SK-N-DZ (cell line): ENCODE data around the gene CAPS2.

Experiments
- DNase-seq: peaks from one replicate; pipeline ENCODE4 v3.0.0-alpha.2; 2015; ENCODE audit warnings: low spot score

The CAPS2 gene

DNA sequence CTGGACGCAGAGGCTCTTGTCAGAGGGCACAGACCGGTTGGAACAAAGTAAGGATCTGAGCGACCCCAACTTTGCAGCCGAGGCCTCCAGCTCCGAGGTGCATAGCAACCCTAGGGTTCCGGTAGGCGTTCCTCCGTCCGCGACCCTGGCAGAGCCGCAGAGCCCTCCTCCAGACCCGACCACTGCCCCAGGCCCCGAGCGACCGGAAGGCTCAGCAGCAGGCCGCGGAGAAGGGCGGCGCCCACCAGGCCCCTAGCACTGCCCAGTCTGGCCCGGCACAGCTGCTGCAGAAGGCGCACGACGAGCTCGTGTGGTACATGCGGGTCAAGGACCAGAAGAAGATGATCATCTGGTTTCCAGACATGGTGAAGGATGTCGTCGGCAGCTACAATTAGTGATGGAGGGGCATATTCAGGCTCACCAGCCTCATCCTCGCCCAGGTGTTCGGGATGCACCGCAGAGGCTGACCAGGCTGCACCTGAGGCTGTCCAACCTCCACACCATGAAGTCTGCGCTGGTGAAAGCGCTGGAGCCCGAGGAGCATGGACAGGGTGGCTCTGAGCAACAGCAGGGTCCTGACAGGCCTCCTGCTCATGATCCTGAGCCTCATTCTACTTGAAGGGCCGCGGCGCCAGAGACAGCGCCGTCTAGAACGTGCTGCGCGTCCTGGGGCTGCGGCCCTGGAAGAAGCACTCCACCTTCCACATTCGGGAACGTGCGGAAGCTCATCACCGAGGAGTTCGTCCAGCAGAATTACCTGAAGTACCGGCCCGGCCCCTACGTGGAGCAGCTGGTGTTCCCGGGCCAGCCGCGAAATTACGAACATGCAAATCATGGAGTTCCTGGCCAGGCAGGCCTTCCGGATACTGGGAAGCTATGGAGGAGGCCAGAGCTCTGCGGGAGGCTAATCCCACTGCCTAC, 24.5 kb downstream of the CAPS2 start:
- DNase-seq = no peak

DNA sequence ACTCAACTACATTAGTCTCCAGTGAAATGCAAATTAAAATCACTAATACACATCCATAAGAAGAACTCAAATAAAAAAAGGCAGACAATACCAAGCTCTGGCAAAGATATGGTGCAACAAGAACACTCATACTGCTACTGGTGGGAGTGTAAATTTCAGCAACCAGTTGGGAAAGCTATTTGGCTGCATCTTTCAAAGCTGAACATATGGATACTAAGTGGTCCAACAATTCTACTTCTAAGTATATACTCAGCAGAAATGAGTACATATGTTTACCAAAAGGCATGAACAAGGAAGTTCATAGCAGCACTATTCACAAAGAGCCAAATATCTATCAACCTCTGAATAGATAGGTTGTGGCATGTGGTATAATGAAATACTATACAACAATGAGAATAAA, 27.3 kb downstream of the CAPS2 start:
- no peak for DNase-seq

DNA sequence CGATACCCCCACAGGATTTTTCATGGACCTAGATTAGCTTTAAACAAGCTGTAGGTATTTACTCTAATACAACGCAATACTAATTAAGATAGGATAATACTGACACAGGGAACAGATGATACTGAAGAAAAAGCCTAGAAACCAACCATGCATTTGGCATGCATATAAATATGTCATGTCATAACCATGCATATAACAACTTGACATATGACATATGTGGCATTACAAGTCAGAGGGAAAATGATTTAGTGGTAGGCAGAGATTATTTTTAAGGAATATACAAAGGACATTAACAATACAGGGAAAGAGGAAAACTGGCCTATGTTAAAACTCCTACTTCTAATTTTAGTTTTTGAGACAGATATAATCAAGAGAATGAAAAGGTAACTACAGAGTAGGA, 27.9 kb downstream of the CAPS2 start:
- DNase-seq = no peak

DNA sequence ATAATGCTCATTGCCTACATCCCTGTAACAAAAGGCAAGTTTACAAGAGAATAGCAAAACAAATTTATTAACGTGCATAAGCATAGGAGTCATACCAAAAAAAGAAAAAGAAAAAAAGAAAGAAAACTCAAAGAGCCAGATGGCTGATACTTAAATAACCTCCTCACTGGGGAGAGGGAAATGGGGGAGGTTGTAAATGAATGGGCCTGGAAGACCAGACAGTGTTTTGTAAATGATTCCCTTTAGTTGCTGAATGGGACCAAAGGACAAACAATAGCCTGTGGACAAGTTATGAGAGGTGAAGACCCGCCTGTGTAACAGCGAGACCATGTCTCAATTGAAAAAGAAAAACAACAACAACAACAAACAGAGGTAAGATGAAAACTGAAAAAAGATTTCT, 35.3 kb downstream of the CAPS2 start:
- DNase-seq = no peak

DNA sequence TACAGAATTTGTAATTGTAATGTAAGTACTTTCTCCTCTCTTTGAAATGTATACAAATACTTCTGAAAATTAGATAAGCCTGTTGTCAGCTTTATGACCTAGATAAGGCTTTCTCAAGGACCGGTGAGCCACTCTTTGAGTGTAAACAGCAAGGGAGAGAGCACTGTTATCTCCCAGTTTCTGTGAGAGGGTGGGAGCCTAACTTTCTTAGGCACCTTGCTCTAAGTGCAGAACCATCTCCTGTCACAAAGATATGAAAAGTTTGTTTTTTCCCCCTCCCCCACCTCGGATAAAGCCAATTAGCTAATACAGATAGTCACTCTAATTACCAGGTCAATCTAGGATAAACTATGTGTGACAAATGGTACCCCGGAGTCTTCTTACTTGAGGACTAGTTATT, 35.8 kb downstream of the CAPS2 start:
- DNase-seq = no peak

DNA sequence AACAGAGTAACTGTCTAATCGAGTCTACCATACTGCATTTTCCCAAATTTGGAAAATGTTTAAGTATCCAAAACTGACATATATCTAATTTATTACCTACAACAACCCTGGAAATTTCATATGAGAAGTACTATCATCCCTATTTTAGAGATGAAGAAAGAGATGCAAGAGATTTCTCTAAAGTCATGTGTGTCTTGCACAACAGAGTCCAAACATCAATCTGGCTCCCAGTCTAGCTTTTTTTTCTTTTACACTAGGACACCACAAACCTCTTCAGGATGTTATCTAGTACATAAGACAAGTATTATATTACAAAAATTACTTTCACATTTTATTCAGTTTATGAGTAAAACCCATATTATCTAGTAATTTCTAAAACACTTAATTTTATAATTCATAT, 39.1 kb downstream of the CAPS2 start:
- no peak for DNase-seq

DNA sequence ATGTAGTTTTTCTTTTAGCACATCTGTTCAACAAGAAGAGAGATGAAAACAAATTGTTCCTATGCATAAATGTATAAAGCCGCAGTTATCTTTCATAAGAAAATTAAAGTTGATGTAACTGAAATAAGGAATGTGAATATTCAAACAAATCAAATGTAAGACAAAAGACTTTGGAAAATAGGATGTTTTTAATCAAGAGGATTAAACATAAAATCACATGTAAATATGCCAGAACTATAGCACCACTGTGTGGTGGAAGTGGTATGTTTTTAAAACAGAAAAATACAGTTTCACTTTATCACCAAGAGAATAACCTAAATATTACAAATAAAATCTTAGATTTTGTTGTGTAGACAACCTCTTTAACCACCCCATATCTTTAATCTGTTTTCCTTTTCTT, 40.4 kb downstream of the CAPS2 start:
- no peak for DNase-seq

DNA sequence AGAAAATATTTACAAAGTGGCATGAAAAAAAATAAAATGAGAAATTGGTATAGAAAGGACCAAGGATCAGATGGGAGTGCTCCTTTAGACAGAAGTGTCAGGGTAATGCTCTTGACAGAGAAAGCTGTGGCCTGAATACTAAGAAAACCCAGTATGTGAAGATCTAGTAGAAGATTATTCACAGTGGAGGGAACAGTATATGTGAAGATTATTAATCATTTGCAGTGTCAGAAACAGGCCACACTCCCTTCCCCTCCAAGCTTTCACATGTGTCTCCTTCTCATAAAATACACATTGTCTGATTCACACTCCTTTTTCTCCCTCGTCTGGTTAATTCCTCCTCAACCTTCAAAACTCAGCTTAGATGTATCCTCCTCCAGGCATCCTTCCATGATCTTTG, 41.3 kb downstream of the CAPS2 start:
- no peak for DNase-seq

DNA sequence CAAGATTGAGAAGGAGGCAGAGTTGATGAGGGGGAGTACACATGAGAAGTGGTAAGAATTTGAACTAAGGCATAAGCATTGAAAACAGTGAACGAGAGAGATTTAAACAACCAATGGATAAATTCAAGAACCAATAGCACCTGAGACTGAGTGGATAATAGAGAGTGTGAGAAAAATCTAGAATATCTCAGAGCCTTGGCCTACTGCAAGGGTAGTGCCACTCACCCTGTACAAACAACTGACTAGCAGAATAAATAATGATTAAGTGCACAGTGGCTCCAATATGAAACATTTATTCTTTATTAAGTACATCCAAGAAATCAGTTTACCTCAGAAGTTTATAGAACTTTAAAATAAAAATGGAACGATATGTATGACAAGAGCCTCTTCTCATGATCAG, 54.4 kb downstream of the CAPS2 start:
- DNase-seq = no peak

DNA sequence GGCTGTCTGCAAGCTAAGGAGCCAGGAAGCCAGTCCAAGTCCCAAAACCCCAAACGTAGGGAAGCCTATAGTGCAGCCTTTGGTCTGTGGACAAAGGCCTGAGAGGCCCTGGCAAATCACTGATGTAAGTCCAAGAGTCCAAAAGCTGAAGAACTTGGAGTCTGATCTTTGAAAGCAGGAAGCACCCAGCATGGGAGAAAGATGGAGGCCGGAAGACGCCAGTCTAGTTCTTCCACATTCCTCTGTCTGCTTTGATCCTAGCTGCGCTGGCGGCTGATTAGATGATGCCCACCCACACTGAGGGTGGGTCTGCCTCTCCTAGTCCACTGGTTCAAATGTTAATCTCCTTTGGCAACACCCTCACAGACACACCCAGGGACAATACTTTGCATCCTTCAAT, 58.5 kb downstream of the CAPS2 start:
- no peak for DNase-seq

DNA sequence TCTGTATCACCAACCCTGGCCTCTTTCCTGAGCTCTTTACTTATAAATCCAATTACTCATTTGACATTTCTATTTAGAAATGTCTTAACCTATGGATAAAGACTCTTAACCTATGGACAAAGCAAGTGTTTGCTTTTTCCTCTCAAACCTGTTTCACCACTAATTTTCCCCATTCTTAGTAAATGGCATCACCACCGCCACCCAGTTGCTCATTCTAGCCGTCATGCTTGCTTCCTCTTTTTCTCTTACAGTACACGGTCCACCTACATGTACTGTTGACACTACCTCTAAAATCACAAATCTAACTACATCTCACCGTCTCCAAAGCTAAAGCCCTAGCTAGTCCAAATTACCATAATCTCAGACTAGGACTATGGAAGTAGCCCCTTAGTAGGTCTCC, 60.0 kb downstream of the CAPS2 start:
- DNase-seq = no peak

DNA sequence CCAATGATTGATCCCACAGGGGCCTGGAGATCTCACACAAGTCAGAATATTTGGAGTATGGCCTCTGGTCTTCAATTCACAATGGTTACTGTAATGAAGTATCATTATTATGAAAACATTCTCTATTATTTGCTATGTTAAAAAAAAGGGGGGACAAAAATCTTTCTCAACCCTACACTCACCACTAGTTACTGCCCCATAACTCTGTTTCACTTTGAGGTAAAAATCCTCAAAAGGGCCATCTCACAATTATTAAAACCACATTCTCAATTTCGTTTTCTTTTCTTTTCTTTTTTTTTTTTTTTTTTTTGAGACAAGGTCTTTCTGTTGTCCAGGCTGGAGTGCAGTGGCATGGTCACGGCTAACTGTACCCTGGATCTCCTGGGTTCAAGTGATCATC, 60.9 kb downstream of the CAPS2 start:
- no peak for DNase-seq

DNA sequence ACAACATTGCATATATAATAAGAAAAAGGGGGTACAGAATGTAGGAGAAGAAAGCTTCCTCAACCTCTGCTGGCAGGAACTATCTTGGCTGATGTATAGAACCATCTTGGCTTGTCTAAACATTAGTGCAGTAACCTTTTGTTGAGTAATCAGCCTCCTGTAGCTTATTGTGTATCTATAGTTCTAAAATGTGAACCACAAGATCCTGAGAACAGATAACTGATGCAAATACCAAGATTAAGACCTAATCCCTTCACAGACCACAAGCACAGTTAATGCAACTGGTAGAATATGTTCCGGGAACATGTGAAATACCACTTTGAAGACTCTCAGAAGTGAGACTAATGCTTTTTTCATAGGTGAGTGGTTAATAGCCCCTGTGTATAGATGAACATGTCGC, 69.8 kb downstream of the CAPS2 start:
- no peak for DNase-seq

DNA sequence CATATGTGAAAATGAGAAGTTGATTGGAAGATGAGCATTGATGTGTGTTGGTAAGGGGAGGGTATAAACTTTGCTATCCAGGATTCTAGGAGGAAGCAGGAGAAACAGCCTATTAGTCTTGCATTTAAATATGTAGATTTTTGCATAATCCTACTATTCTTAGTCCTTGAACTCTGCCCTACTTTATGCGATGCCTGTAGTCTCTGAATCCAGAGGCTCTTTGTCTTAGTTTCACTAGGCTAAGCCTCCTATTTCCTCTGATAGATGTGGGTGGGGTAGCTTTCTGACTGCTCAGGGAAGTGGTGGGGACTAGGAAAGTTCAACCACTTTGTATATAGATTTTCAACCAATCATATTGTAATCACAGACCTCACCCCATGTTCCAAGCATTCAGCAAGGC, 71.0 kb downstream of the CAPS2 start:
- no peak for DNase-seq

DNA sequence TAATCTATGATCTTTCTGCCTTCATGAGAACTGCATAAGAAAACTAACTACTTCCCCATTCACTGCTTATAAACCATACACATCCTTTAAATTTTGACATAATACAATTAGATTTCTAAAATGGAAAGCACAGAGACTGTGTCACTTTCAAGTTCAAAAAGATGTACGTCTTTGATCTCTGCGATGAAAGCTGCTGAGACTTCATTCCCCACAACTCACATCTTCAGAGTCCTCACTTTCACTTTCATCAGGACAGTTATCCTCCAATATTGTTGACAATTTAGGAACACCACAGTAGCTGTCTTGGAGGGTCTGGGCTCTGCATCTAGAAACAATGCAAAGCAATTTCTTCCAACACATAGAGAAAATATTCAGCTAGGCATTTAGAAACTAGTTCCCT, 72.6 kb downstream of the CAPS2 start:
- no peak for DNase-seq

DNA sequence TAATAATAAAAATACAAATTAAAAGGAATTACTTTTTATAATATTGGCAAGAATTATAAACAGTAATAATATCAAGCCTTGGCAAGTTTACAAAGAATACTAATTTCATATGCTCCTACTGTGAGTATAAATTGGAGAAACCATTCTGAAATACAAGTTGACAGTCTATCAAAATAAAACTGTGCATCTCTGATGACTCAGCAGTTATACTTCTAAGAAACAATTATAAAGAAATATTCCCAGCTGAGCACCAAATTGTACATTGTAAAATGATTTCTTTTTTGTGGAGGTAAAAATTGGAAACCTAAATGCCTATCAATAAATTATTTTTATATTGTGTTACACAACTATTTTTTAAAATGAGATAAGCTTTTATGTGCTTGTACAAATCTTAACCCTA, 85.0 kb downstream of the CAPS2 start:
- DNase-seq = no peak

DNA sequence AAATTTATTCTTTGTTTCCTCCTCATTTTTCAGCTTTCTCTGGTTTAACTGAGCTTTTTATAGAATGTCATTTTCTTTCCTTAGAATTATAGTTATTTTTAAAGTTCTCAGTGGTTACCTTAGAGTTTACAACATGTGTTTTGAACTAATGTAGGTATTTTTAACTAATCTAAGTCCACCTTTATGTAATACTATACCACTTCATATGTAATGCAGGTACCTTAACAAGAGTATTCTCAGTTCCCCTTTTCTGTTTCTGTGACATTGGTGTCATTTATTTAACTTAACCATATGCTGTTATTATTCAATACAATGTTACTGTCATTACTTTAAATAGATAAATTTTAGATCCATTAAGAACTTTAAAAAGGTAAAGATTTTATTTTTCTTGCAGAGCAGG, 90.1 kb downstream of the CAPS2 start:
- no peak for DNase-seq

DNA sequence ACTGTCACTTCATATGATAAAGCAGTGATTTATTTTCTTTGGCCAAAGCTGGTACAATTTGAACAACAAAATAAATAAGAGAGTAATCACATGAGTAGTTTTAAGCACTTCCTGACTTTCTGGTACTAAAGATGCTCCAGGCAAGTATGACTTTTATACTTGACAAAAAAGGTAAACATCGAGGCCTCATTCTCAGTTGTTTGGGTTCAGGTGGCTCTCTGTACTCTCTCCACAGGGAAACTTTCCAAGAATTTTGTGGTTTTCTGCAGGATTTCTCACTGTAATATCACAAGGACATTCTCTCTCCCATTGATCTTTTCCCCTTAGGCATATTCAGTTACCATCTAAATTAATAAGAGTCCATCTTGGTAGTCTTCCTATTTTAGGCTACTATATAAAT, 93.9 kb downstream of the CAPS2 start:
- DNase-seq = no peak

DNA sequence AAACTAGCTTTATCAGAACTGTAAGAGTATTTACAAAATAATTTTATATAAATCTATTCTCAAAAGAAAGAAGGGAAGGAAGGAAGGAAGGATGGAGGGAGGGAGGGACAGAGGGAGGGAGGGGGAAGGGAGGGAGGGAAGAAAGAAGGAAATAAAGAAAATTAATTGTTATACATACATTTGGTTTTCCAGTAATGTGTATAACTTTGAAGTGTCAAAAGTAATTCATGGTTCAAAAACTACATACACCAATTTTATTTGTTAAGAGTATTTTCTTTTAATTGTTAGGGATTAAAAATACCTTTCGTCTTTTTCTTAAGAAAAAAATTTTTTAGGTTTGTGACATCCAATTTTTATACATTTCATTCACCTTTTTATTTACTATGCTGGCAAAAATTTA, 103.0 kb downstream of the CAPS2 start:
- DNase-seq = no peak
